TTC549 (cell line): ENCODE measurements around the gene ZFYVE26.
"Not testable (repeated sequence)": the region's sequence is repeated elsewhere in the genome, so short reads cannot be mapped to it uniquely, and the experiment has no call there.

Experiments
- FAIRE-seq: peaks from 2 replicates; lab custom pipeline; 2012; peaks lifted over from hg19 to GRCh38; lab: Jason Lieb, UNC

Gene ZFYVE26

DNA sequence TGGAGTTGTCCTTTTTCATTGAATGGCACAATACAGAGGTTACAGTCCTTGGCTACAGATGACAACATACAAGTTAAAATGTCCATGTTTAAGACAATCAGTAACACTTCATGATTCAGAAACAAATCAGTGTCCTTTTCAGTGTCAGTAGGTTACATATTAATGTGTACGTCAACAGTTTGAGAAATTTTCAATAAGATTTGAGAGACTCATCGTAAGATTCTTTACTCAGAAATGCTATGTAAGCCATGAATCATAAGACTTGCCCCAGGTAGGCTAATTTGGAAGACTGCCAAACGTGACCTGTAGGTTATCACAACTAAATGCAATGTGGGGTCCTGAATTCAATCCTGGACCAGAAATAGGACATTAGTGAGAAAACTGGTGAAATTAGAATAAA is 111.2 kb downstream of the ZFYVE26 start:
- FAIRE-seq = no peak

DNA sequence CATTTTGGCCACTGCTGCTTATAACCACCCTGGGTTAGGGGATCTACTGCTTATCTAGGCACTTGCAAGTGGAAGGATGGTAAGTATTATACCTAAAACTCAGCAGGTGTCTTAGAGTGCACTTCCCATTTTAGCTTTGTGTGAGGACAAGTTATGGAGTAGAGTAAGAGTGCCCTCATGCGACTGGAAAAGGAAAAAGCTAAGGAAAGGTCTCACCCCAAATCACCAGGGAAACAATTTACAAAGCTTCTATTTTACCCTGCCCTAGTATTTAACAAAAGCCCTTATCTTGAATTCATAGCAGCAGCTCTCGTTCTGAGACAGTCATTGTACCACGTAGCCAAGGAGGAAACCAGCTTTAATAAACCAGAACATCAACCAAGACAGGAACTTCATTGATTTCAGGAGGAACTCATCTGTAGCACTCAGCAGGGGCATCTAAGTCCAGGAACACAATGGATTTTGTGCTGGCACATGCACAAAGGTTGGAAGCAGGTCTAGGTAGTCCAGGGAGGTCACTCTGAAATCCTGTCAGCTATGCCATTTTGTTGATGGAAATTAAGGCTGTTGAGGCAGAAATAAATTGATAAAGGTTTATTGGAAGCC is 111.8 kb downstream of the ZFYVE26 start:
- FAIRE-seq = peak; percentile 58

DNA sequence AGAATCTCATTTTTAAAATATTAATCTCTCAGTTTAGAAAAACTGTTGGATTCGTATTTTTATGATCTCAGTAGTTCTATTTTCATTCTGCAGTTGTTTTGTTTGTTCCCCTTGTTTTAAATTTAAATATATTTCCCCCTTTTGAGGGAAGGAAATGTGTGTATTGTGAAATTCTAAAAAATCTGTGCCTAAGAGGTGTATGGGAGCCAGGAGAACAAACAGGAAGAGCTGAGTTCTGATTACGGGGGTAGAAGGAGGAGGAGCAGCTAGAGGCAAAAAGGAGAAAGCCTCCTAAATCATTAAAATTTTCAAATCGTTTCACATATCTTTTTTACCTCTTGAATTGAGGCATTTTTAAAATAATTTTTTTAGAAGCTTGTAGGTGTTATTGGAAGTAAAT is 112.4 kb downstream of the ZFYVE26 start:
- FAIRE-seq = no peak

GRCh38 chr14:67701492-67701891 is 114.9 kb downstream of the ZFYVE26 start, which contains the start of gene RDH12:
Gene RDH12, plus strand, starts transcription at chr14:67701886. Its CDS starts 20,757 bp downstream, at chr14:67722643.
- FAIRE-seq = not testable (repeated sequence)

DNA sequence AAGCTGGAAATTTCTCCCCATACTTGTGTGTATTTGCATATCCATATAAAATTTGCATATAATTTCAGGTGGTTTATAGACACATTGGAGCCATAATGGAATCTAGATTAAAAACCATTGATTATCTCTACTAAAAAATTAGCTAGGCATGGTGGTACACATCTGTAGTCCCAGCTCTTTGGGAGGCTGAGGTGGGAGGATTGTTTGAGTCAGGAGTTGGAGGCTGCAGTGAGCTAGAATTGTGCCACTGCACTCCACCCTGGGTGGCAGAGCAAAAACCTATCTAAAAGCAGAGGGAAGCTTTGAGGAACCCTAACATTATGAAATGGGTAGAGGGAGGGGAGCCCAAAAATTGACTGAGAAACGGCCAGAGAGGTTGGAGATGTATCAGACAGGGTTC is 118.2 kb downstream of the ZFYVE26 start:
- no peak for FAIRE-seq

DNA sequence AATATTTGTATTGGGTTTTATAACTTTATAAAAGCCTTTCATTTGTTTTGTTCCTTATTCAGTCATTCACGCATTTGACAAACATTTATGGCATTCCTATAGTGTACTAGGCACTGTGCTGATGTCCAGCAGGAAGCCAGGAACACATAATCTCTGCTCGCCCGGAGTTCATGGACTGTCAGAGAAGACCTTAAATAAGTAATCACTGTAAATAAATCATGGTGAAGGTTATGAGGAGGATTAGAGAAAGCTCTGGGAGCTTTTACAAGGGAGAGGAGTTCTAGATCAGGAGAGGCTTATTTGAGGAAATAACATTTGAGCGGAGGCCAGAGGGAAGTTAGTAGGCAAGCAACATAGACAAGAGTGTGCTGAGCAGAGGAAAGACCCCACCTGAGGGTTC is 119.4 kb downstream of the ZFYVE26 start:
- no peak for FAIRE-seq
